Measurements from ENCODE around the gene LRRC1. TPM values are rescaled to one million over a fixed set of nuclear protein-coding genes. Genes with fewer than 3 reads are reported as not detected.

LRRC1 gene
- total and polyA plus RNA-seq, 2 of the 8 experiments (the other 6 are each of a cell fraction or from before 2014, with no cell fraction given) = 6.7 to 15.9 TPM

- no peak overlapping the region for H2BK15ac ChIP-seq (ENCODE audit: low read length)
- no peak overlapping the region for H3K27ac ChIP-seq (ENCODE audit: low read depth, low read length)
- no peak overlapping the region for H2AK5ac ChIP-seq (ENCODE audit: low read depth, low read length)
- H3K56ac ChIP-seq (replicated peaks; ENCODE audit: insufficient read length, low read depth, low read length) = no peak overlapping the region
- no peaks in the 10 kb centered on the region for H3K27me3 ChIP-seq (replicated peaks in 1 of 4; ENCODE audit: control insufficient read depth in 3 of 4, extremely low read depth in 1 of 4, insufficient read depth in 3 of 4, low read length in 3 of 4)
- no peak overlapping the region for H3K23ac ChIP-seq (ENCODE audit: insufficient read length)
- no peak overlapping the region for H4K8ac ChIP-seq (ENCODE audit: extremely low read depth, insufficient read depth, low read length)
- no peak overlapping the region for H2BK20ac ChIP-seq (ENCODE audit: low read length)
- H3K14ac ChIP-seq (ENCODE audit: insufficient read length) = no peak overlapping the region
- H3K79me1 ChIP-seq (ENCODE audit: low read depth, low read length) = no peaks in the 10 kb centered on the region; the same call in 1 of the 2 replicates
- no peaks in the 10 kb centered on the region for H3K36me3 ChIP-seq (ENCODE audit: control insufficient read depth in 2 of 4, insufficient read depth in 4 of 4, low read length in 3 of 4)
- no peak overlapping the region for H3K4ac ChIP-seq (replicated peaks; ENCODE audit: insufficient read length, low read depth, low read length)
- no peaks in the 10 kb centered on the region for H3K23me2 ChIP-seq (ENCODE audit: low read depth, low read length)
- H3K4me3 ChIP-seq (ENCODE audit: extremely low read depth in 1 of 4, insufficient read depth in 2 of 4, low read depth in 3 of 4, low read length in 4 of 4) = no peak overlapping the region
- no peak overlapping the region for H3K18ac ChIP-seq (ENCODE audit: extremely low read depth, low read length)
- H3K9ac ChIP-seq (replicated peaks in 1 of 4; ENCODE audit: extremely low read depth in 1 of 4, low read depth in 3 of 4, low read length in 3 of 4) = no peak overlapping the region
- no peak overlapping the region for H2BK5ac ChIP-seq (ENCODE audit: low read depth, low read length)
- CTCF ChIA-PET (ENCODE audit: partially characterized antibody) = no interaction called here
- POLR2A ChIA-PET (ENCODE audit: partially characterized antibody) = no interaction called here
- H3K9me3 ChIP-seq (ENCODE audit: insufficient read depth in 2 of 2, low read depth in 1 of 2, low read length in 1 of 2) = no peaks in the 10 kb centered on the region
- H2AFZ ChIP-seq (ENCODE audit: low read length) = no peak overlapping the region
- H2BK12ac ChIP-seq (ENCODE audit: low read depth, low read length) = no peak overlapping the region
- peaks cover 0 to 11% (median 5%) of the 10 kb centered on the region in 4 experiments; a peak in 3 of 7 replicates for H3K4me1 ChIP-seq (replicated peaks in 1 of 4; ENCODE audit: control insufficient read depth in 3 of 4, insufficient read depth in 4 of 4, low read length in 3 of 4)
- no peak overlapping the region for H3K4me2 ChIP-seq (ENCODE audit: insufficient read depth in 1 of 2, low read depth in 2 of 2, low read length in 2 of 2)
- H2BK120ac ChIP-seq (replicated peaks; ENCODE audit: low read depth, low read length) = no peak overlapping the region
- DNase-seq (ENCODE audit: low read depth in 1 of 2, low spot score in 2 of 2) (no peak), FAIRE-seq (no peak)
- H4K91ac ChIP-seq (replicated peaks; ENCODE audit: insufficient read length, low read length) = no peak overlapping the region
- 59% methylated on average over 3 of the region's 3 CpGs; no CpG with 5 or more reads in 1 of the 2 experiments for WGBS, 2 experiments (ENCODE audit: extremely low coverage in 1 of 2, insufficient coverage in 1 of 2, insufficient read length in 1 of 2, insufficient replicate concordance in 2 of 2, low coverage in 1 of 2, low lambda C conversion rate in 2 of 2, missing lambda C conversion rate in 1 of 2)
- TF ChIP-seq RBBP5 (IDR thresholded peaks at IDR 0.05; ENCODE audit: borderline replicate concordance, low read depth, low read length) (no peak), POLR2A (IDR thresholded peaks at IDR 0.05; ENCODE audit: control extremely low read depth in 1 of 2, low read depth in 2 of 2, low read length in 2 of 2) (no peak), JUN (IDR thresholded peaks at IDR 0.05; ENCODE audit: low read depth, low read length) (no peak), GTF2F1 (IDR thresholded peaks at IDR 0.05; ENCODE audit: borderline replicate concordance, low read depth, low read length) (no peak), PHF8 (conservative IDR thresholded peaks at IDR 0.05; ENCODE audit: low read depth, low read length) (no peak), ZNF274 (IDR thresholded peaks at IDR 0.05; ENCODE audit: borderline replicate concordance, extremely low read depth, low read length) (no peak), BACH1 (IDR thresholded peaks at IDR 0.05; ENCODE audit: low read length) (no peak), SP2 (IDR thresholded peaks at IDR 0.05; ENCODE audit: low read length) (no peak)
- peaks cover 0 to 36% of the 10 kb centered on the region in 2 experiments; a peak in 2 of 4 replicates for H3K79me2 ChIP-seq (ENCODE audit: control insufficient read depth in 1 of 2, insufficient read depth in 2 of 2, low read length in 2 of 2)
- no peaks in the 10 kb centered on the region for H4K20me1 ChIP-seq (replicated peaks in 1 of 2; ENCODE audit: control insufficient read depth in 1 of 2, insufficient read depth in 2 of 2, low read length in 2 of 2)
- no peak overlapping the region for H4K5ac ChIP-seq (ENCODE audit: insufficient read length, low read depth, low read length)
These were observed 24.2 kb downstream of the LRRC1 start for GRCh38 chr6:53818858-53819609.
